HG03159 (cell line): Measurements from ENCODE around the gene BLOC1S5.
"Not testable (repeated sequence)": the region's sequence is repeated elsewhere in the genome, so short reads cannot be mapped to it uniquely, and the experiment has no call there.

Experiments used
- ATAC-seq: cut with Tn5 transposase; IDR thresholded peaks from one replicate; pipeline ENCODE4 v1.9.1; 2021; ENCODE audit warnings: mild to moderate bottlenecking, moderate library complexity; ENCODE audit not compliant: unreplicated experiment

Gene BLOC1S5

GRCh38 chr6:8047541-8048292 is 16.5 kb downstream of the BLOC1S5 start:
- no peak for ATAC-seq

GRCh38 chr6:8045769-8046168 is 18.4 kb downstream of the BLOC1S5 start:
- not testable (repeated sequence) for ATAC-seq

GRCh38 chr6:8043221-8043620 is 21.0 kb downstream of the BLOC1S5 start:
- ATAC-seq, result no peak

GRCh38 chr6:8041913-8042583 is 22.1 kb downstream of the BLOC1S5 start:
- ATAC-seq, result no peak

- not testable (repeated sequence) for ATAC-seq
These were observed 30.1 kb downstream of the BLOC1S5 start for GRCh38 chr6:8034107-8034506.

GRCh38 chr6:8030920-8031319 is 33.3 kb downstream of the BLOC1S5 start:
- ATAC-seq, result no peak

GRCh38 chr6:8029243-8029870 is 34.8 kb downstream of the BLOC1S5 start:
- ATAC-seq, result no peak

GRCh38 chr6:8027965-8028651 is 36.1 kb downstream of the BLOC1S5 start:
- ATAC-seq, result no peak

GRCh38 chr6:8026800-8027199 is 37.4 kb downstream of the BLOC1S5 start:
- no peak for ATAC-seq

GRCh38 chr6:8025191-8025590 is 39.0 kb downstream of the BLOC1S5 start:
- ATAC-seq, result no peak

- ATAC-seq, result no peak
These were observed 40.6 kb downstream of the BLOC1S5 start for GRCh38 chr6:8023638-8024037.

GRCh38 chr6:8020083-8020482 is 44.1 kb downstream of the BLOC1S5 start:
- no peak for ATAC-seq

- no peak for ATAC-seq
These were observed 46.5 kb downstream of the BLOC1S5 start for GRCh38 chr6:8017705-8018104.

GRCh38 chr6:8017276-8017701 is 46.9 kb downstream of the BLOC1S5 start:
- no peak for ATAC-seq

GRCh38 chr6:8014947-8015346 is 49.2 kb downstream of the BLOC1S5 start:
- no peak for ATAC-seq

- ATAC-seq, result no peak
These were observed 50.4 kb downstream of the BLOC1S5 start for GRCh38 chr6:8013763-8014162.

- ATAC-seq, result no peak
These were observed 58.0 kb downstream of the BLOC1S5 start for GRCh38 chr6:8006208-8006607.

- ATAC-seq, result no peak
These were observed 59.1 kb downstream of the BLOC1S5 start for GRCh38 chr6:8005136-8005535.

- ATAC-seq, result no peak
These were observed 63.6 kb downstream of the BLOC1S5 start for GRCh38 chr6:8000636-8001035.

- no peak for ATAC-seq
These were observed 64.0 kb downstream of the BLOC1S5 start for GRCh38 chr6:8000188-8000596.

- ATAC-seq, result no peak
These were observed 65.0 kb downstream of the BLOC1S5 start for GRCh38 chr6:7999201-7999600.
